WI38 (cell line): ENCODE results near the gene BCAR3.

ENCODE experiments used
- H3K4me3 ChIP-seq: 2 replicates; pipeline ENCODE4 v1.5.1; 2011; ENCODE audit warnings: low read depth, mild to moderate bottlenecking, control low read depth, low read length
- CTCF ChIP-seq: IDR thresholded peaks from 2 replicates; pipeline ENCODE4 v1.5.1; 2012; ENCODE audit warnings: low read depth, mild to moderate bottlenecking, control low read depth, low read length

Gene BCAR3

GRCh38 chr1:93573940-93574469 is 107.6 kb downstream of the BCAR3 start:
- H3K4me3 ChIP-seq: no peak overlapping the region
- TF ChIP-seq CTCF: no peak

DNA sequence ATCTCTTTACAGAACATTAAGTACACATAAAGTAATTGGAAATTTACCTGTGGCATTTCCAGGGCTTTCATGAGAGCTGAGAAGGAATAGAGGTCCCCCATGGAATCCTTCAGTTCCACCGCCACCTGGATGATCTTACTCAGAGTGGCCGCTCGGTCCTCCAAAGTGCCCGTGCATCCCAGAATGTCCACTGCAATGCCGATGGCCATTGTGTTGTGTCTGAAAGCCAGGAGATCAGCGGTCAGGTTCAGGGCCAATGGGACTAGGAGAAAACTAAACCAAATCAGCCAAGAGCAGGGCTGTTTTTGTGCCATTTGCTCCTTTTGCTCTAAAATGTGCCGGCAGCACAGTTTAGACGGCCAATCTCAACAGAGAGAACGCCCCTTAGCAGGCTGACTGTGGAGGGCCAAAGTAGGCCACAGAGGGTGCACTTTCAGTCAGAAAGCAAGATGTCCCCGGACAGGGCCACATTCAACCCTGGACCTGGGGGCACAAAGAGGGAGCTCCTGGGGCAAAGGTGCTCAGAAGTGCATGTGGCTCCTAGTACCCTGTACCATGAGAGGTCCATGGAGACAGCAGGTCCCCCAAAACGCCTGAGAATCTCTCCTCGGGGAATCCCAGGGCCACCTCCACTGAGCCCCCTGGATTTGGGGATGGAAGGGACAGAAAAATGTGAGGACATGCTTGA is 109.9 kb downstream of the BCAR3 start:
- no peak for TF ChIP-seq CTCF
- no peak overlapping the region for H3K4me3 ChIP-seq

- no peak overlapping the region for H3K4me3 ChIP-seq
- no peak for TF ChIP-seq CTCF
Observed at GRCh38 chr1:93569489-93569888, 112.1 kb downstream of the BCAR3 start.

DNA sequence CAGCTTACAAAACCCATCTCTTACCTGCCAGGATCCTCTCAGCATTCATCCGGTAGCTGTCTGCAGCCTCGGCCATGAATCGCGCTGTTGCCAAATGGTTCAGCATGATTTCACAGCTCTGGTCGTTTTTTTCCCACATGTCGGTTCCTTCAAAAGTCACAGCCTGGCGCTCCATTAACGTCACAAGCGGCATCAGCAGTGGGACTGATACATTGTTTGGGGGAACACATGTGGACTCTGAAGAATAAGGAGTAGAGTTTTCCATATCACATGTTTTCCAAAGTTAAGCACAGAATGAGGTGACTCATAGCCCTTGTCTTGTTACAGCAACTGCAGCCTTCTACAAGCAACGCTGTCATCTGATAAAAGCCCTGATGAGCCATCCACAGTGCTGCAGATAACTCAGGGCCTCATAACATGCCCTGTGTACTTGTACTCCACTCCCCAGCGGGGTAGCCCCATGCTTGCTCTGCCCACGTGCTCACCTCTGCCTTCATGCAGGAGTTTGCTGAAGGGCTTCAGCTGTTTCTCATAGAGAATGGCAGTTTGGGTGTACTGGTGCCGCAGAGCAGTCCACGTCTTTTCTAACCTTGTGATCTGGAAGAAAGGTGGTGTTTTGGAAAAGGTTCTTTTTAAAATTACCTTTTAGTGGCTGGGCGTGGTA is 114.2 kb downstream of the BCAR3 start:
- H3K4me3 ChIP-seq: no peak overlapping the region
- no peak for TF ChIP-seq CTCF

GRCh38 chr1:93566227-93566626 is 115.4 kb downstream of the BCAR3 start:
- H3K4me3 ChIP-seq: no peak overlapping the region
- no peak for TF ChIP-seq CTCF

DNA sequence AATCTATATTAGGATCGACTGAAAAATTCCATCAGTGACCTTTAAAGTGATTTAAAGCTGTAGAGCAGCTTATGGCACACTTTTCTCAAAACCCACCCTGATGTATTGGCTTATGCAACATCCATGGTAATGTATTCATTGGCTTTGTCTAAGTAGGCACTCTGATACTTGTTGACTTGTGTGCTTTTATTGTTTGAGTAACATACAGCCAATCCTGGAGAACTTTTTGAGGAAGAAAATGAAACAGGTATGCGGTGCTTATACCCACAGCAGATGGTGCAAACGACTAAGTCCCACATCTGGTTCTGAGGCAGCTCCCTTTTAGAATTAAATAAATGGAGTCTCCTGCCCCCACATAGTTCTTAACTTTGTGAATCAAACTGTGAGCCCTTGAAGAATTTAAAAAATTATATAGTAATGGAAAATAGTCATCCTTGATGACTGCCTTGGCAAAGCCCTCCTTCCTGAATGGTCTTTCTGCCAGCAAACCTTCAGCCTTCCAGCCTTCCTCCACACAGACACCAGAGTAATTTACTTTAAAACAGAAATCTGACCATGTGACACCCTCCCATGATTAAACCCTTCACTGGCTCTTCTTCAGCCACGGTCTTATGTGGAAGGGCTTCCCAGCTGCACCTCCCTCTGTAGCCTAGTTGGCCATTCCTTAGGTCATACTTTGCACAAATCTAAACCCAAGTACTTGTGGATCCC is 116.0 kb downstream of the BCAR3 start:
- TF ChIP-seq CTCF: no peak
- H3K4me3 ChIP-seq: no peak overlapping the region

DNA sequence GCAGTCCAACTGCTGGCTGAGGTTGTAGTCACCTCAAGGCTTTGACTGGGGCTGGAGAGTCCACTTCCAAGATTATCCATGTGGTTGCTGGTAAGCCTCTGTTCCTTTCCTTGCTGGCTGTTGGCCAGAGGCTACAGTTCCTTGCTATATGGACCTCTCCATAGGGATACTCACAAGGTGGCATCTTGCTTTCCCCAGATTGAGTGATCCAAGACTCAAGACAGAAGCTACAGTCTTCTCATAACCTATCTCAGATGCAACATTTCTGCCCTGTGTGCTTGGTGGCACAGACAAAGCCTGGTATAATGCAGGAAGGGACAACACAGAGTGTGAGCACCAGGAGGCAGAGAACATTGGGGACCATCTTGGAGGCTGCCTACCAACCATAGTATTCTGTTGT is 121.9 kb downstream of the BCAR3 start:
- TF ChIP-seq CTCF: no peak
- H3K4me3 ChIP-seq: no peak overlapping the region
